Bronchus fibroblast of lung (primary cell): ENCODE data around the gene VIPAS39. TPM values are rescaled to one million over a fixed set of nuclear protein-coding genes. Genes with fewer than 3 reads are reported as not detected.

Experiments
- total RNA-seq: library from RNA; depleted of rRNA; stranded (reverse); fragments of >200 nt; gene quantifications from 2 replicates; pipeline ENCODE4 v1.2.3, GENCODE V29; 2015

VIPAS39 gene
- total RNA-seq: 21.7 and 22.2 TPM in 2 replicates

DNA sequence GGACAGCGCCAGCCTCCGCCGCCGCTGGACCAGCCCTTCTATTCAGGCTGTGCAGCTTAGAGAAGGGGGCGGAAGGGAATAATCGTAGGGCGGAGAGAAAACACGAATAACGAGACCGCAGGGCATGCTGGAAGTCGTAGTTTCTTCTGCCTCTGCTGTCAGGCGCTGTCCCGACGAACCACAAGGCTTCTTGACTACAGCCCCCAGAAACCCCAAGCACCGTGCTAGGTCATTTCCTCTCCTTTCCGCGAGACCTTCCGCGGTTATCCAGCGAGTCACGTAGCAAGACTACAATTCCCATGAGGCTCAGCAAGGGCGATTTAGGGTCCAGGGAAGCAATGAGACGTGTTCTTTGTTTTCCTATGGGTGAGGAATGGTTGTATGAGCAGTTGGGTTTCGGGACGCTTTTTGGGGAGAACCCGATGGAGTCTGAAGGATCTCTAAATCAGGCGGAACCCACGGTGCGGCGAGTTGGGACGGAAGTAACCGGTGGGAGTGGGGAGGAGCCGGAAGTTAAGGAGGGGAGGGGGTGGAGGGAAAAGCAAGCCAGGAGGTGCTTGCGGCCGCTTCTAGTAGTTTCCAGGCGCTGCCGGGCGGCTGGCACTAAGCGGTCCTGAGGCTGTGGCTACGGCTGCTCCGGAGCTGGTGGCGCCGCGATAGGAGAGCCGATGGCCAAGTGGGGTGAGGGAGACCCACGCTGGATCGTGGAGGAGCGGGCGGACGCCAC is at the start of gene VIPAS39, which contains the start of gene AHSA1:
Gene VIPAS39 (minus strand): TSS at position 80 of the 727 bp plus-strand sequence. CDS start 3,499 bp downstream, outside the sequence.
Gene AHSA1 (plus strand): TSS at position 572 of the 727 bp plus-strand sequence. CDS start 97 bp downstream, at position 669.

DNA sequence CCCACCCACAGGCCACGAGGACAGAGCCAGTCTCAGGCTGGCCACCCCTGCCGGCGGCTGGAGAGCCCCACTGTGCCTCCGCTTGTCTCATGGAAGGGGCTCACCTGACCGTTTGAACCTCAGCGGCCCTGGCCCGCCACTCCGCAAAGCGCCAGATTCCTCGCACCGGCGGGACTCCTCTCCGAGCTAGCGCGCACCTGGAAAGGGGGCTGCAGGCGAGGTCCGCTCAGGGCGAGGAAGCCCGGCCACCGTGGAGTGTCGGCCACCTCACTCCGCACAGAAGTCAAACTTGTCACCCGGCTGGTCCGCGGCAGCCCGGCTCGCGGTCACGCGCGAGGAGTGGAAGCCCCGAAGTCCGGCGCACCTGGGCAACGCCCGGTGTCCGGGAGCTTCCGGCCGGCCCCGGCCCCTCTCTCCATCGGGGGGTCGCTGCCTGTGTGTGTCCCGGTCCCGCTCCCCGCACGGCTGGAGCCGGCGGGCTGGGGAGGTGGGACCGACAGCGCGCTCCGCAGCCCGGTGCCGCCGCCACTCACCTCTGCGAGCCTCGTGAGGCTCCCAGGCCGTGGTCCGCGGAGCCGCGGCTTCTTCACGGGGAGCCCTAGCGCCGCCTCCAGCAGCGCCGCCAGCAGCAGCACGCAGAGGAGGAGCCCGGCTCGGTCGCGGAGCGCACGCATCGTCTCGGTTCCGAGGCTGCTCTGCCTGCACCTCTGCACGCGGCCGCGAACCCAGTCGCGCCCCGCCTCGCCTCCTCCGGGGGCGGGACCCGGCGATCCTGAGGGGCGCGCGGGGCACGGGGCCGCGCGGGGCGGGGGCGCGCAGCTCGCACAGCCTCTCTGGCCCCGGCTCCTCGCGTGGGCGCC is 40.9 kb upstream of the VIPAS39 start, which contains the start of gene ISM2:
Gene ISM2 (minus strand): TSS at position 697 of the 860 bp plus-strand sequence. CDS start 23 bp downstream, at position 674.

DNA sequence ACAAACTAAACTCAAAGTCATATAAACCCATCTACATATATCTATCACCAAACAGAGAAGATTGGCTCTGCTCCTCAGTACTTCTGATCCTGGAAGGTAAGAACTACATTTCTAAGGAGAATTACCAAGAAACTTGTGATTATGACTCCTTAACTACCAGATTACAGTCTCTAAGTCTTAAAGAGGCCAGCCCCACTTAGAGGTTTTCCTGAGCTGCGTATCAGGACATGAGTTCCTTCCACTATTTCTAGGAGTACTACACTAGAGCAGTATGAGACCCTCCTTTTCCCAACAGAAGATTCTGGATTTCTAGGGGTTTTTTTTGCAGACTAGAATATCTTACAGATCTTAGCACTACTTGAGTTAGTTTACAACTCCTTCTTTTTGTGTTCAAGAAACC is 34.0 kb downstream of the VIPAS39 start, which contains the start of gene NOXRED1:
Gene NOXRED1 (minus strand): TSS at position 101 of the 400 bp plus-strand sequence. CDS start 634 bp downstream, outside the sequence.

DNA sequence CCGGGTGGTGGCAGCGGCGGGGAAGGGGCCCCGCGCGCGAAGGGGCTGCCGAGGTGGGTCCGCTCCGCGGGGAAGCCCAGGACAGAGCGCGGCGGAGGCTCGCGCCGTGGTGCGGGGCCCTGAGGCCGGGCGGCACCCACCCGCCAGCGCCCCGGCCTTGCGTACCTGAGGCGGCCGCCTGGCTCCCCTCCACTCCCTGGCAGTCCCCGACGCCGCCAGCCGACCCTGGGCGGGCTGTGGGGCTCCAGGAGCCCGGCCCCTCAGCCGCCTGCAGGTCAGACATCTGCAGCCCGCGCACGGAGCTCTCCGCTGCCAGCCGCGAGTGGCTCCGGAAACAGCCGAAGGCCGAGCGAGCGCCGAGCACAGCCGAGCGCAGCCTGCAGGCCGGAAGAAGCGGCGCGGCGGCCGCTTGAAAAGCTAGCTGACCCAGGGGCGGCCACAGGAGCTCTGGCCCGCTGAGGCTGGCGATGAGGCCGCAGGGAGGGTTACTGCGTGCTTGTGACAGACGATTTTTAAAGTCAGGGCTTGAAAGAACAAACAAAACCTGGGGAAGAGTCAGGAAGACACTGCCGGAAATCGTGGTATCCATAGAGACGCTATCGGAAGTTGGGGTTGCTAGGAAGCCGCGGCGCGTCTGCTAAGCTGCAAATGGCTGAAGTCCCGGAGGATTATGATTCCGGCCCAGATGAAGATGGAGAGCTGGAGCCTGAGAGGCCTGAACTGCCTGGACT is 80.5 kb downstream of the VIPAS39 start, which contains the start of the genes SAMD15 and TMED8:
Gene SAMD15 (plus strand): TSS at position 609 of the 731 bp plus-strand sequence. CDS start 40 bp downstream, at position 649.
Gene TMED8 (minus strand): TSS at position 324 of the 731 bp plus-strand sequence. CDS start 41 bp downstream, at position 283.

Other genes starting within 250 kb of the VIPAS39 start
- gene NGB, start 186.4 kb downstream of the VIPAS39 start, total RNA-seq: not detected in 2 replicates
- gene POMT2, start 136.7 kb downstream of the VIPAS39 start, total RNA-seq: 10.3 and 13.1 TPM in 2 replicates
- gene GSTZ1, start 136.6 kb downstream of the VIPAS39 start, total RNA-seq: 31.8 and 34.8 TPM in 2 replicates
- 3.9 and 5.0 TPM in 2 replicates for gene TMED8, start 80.5 kb downstream of the VIPAS39 start, total RNA-seq
- gene SAMD15, start 80.2 kb downstream of the VIPAS39 start, total RNA-seq: 0.45 and 1.0 TPM in 2 replicates
- not detected in 2 replicates for gene NOXRED1, start 34.1 kb downstream of the VIPAS39 start, total RNA-seq
- 123 and 136 TPM in 2 replicates for gene AHSA1, start 492 bp upstream of the VIPAS39 start, total RNA-seq
- 0.15 TPM in 1 of 2 replicates, not detected in the other for gene ISM2, start 41.2 kb upstream of the VIPAS39 start, total RNA-seq
- gene SPTLC2, start 159.0 kb upstream of the VIPAS39 start, total RNA-seq: 15.0 and 16.6 TPM in 2 replicates